Measurements from ENCODE around the gene AGPAT3.
A peak's percentile ranks its signal among the peaks of the same experiment; 100 is the strongest.

Gene AGPAT3

GRCh38 chr21:43858806-43859648 is 6.0 kb upstream of the AGPAT3 start:
- DNase-seq (ENCODE audit: low spot score), result no peak
- in situ Hi-C loops (cut with MboI; ENCODE audit: low sequenced_read_pairs, unreplicated experiment), result no loop called here
- TF ChIP-seq CTCF (IDR thresholded peaks at IDR 0.05; ENCODE audit: borderline replicate concordance, control extremely low read depth, extremely low read depth, insufficient read depth, missing control alignments), result no peak

GRCh38 chr21:43859747-43860214 is 5.2 kb upstream of the AGPAT3 start:
- no peak for TF ChIP-seq CTCF (IDR thresholded peaks at IDR 0.05; ENCODE audit: borderline replicate concordance, control extremely low read depth, extremely low read depth, insufficient read depth, missing control alignments)
- DNase-seq (ENCODE audit: low spot score), result no peak
- in situ Hi-C loops (cut with MboI; ENCODE audit: low sequenced_read_pairs, unreplicated experiment), result no loop called here

GRCh38 chr21:43861706-43862105 is 3.3 kb upstream of the AGPAT3 start:
- TF ChIP-seq CTCF (IDR thresholded peaks at IDR 0.05; ENCODE audit: borderline replicate concordance, control extremely low read depth, extremely low read depth, insufficient read depth, missing control alignments), result no peak
- DNase-seq (ENCODE audit: low spot score), result no peak
- in situ Hi-C loops (cut with MboI; ENCODE audit: low sequenced_read_pairs, unreplicated experiment), result no loop called here

GRCh38 chr21:43864313-43864961 is 586 bp upstream of the AGPAT3 start:
- peak; percentile 66 for DNase-seq (ENCODE audit: low spot score)
- in situ Hi-C loops (cut with MboI; ENCODE audit: low sequenced_read_pairs, unreplicated experiment), result no loop called here
- peak; percentile 20 for TF ChIP-seq CTCF (IDR thresholded peaks at IDR 0.05; ENCODE audit: borderline replicate concordance, control extremely low read depth, extremely low read depth, insufficient read depth, missing control alignments)

GRCh38 chr21:43865540-43866259 is 677 bp downstream of the AGPAT3 start:
- in situ Hi-C loops (cut with MboI; ENCODE audit: low sequenced_read_pairs, unreplicated experiment), result no loop called here
- TF ChIP-seq CTCF (IDR thresholded peaks at IDR 0.05; ENCODE audit: borderline replicate concordance, control extremely low read depth, extremely low read depth, insufficient read depth, missing control alignments), result no peak
- peak; percentile 77 for DNase-seq (ENCODE audit: low spot score)

GRCh38 chr21:43866260-43866629 is 1.2 kb downstream of the AGPAT3 start:
- in situ Hi-C loops (cut with MboI; ENCODE audit: low sequenced_read_pairs, unreplicated experiment), result no loop called here
- TF ChIP-seq CTCF (IDR thresholded peaks at IDR 0.05; ENCODE audit: borderline replicate concordance, control extremely low read depth, extremely low read depth, insufficient read depth, missing control alignments), result no peak
- DNase-seq (ENCODE audit: low spot score), result peak; percentile 81

Measured in GM13976 (cell line).